ENCODE results near the gene RGS14. TPM values are rescaled to one million over a fixed set of nuclear protein-coding genes. Genes with fewer than 3 reads are reported as not detected.

Gene RGS14
- total and polyA plus RNA-seq, 2 donors (not counting 3 experiments of a cell fraction or from before 2014, with no cell fraction given) = 4.3 to 7.3 TPM

GRCh38 chr5:177421062-177421798 lies 63.5 kb downstream of the RGS14 start:
- Histone ChIP-seq H3K79me2 (ENCODE audit: control insufficient read depth, insufficient read depth, low read length) (no peaks in the 10 kb centered on the region), H3K4me3 (replicated peaks in 1 of 3; ENCODE audit: insufficient read depth in 1 of 3, low read depth in 1 of 3, low read length in 3 of 3) (no peak overlapping the region), H3K27me3 (ENCODE audit: control insufficient read depth in 2 of 2, insufficient read depth in 2 of 2, low read length in 2 of 2) (no peaks in the 10 kb centered on the region), H3K36me3 (ENCODE audit: control insufficient read depth in 2 of 2, extremely low read depth in 1 of 2, insufficient read depth in 2 of 2, low read length in 2 of 2) (no peaks in the 10 kb centered on the region), H3K9me3 (replicated peaks; ENCODE audit: control insufficient read depth, insufficient read depth, low read length) (no peaks in the 10 kb centered on the region), H2AFZ (ENCODE audit: low read depth, low read length) (no peak overlapping the region), H3K4me1 (ENCODE audit: control insufficient read depth, extremely low read depth, insufficient read depth, low read length) (peaks cover 6% of the 10 kb centered on the region), H3K27ac (ENCODE audit: insufficient read depth, low read depth, low read length) (no peak overlapping the region), H4K20me1 (replicated peaks; ENCODE audit: control insufficient read depth, extremely low read depth, insufficient read depth, low read length) (no peaks in the 10 kb centered on the region), H3K9me1 (replicated peaks; ENCODE audit: control insufficient read depth, extremely low read depth, insufficient read depth, low read length) (no peaks in the 10 kb centered on the region), H3K4me2 (ENCODE audit: insufficient read depth, low read length) (no peak overlapping the region), H3K9ac (replicated peaks; ENCODE audit: extremely low read depth, insufficient read depth, low read length) (no peak overlapping the region)
- DNase-seq (ENCODE audit: low read depth, low spot score) (no peak), FAIRE-seq (no peak)
- POLR2A ChIA-PET = no interaction called here
- dilution Hi-C loops (cut with MboI; ENCODE audit: extremely low pct_ligation_motif_present, low sequenced_read_pairs) = no loop called here
- no TSS peak for BruUV-seq (replicated peaks)
- intact Hi-C loops (cut with micrococcal nuclease) = no loop called here
- CTCF ChIA-PET = interaction anchor here (0.9 kb wide), 1 partner anchor 12 kb away, joined by 3 read pairs; the partner anchor contains the start of gene F12
- no peak for TF ChIP-seq JUN (IDR thresholded peaks at IDR 0.05; ENCODE audit: borderline replicate concordance, insufficient read depth, insufficient read length, low read depth)
- no peak for TF ChIP-seq MYC (IDR thresholded peaks at IDR 0.05; ENCODE audit: low read depth, low read length)
- TF ChIP-seq, protein P1, sequence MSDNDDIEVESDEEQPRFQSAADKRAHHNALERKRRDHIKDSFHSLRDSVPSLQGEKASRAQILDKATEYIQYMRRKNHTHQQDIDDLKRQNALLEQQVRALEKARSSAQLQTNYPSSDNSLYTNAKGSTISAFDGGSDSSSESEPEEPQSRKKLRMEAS (IDR thresholded peaks at IDR 0.05; ENCODE audit: insufficient read depth, insufficient read length) = no peak
- no peak for TF ChIP-seq POLR2AphosphoS5 (IDR thresholded peaks at IDR 0.05; ENCODE audit: insufficient read depth, low read depth, low read length)
- no peak for TF ChIP-seq CTCF (IDR thresholded peaks at IDR 0.05; ENCODE audit: extremely low read depth in 1 of 2, insufficient read depth in 1 of 2, low read depth in 1 of 2, low read length in 2 of 2)
- TF ChIP-seq GATA2 (IDR thresholded peaks at IDR 0.05; ENCODE audit: insufficient read depth, insufficient read length, low read depth, low read length) = no peak
- TF ChIP-seq FOS (IDR thresholded peaks at IDR 0.05; ENCODE audit: borderline replicate concordance, insufficient read depth, low read length) = no peak
- no peak for TF ChIP-seq POLR2A (IDR thresholded peaks at IDR 0.05; ENCODE audit: low read depth, low read length)
- no peak for TF ChIP-seq EZH2 (IDR thresholded peaks at IDR 0.05; ENCODE audit: borderline replicate concordance, low read depth, low read length, severe bottlenecking)

Other genes starting within 250 kb of the RGS14 start
- gene NSD1, start 224.2 kb upstream of the RGS14 start, total RNA-seq = 76.1 and 90.4 TPM in 2 replicates
- 12.4 and 14.4 TPM in 2 replicates for gene NSD1, start 224.2 kb upstream of the RGS14 start, polyA plus RNA-seq
- gene RAB24, start 54.2 kb upstream of the RGS14 start, total RNA-seq = 20.6 and 20.7 TPM in 2 replicates
- 43.6 and 44.0 TPM in 2 replicates for gene RAB24, start 54.2 kb upstream of the RGS14 start, polyA plus RNA-seq
- 201 and 203 TPM in 2 replicates for gene PRELID1, start 54.1 kb upstream of the RGS14 start, total RNA-seq
- gene PRELID1, start 54.1 kb upstream of the RGS14 start, polyA plus RNA-seq = 293 and 356 TPM in 2 replicates
- gene MXD3, start 46.0 kb upstream of the RGS14 start, total RNA-seq = 30.5 and 44.2 TPM in 2 replicates
- 38.4 and 49.9 TPM in 2 replicates for gene MXD3, start 46.0 kb upstream of the RGS14 start, polyA plus RNA-seq
- 151 and 160 TPM in 2 replicates for gene LMAN2, start 6.3 kb upstream of the RGS14 start, total RNA-seq
- gene LMAN2, start 6.3 kb upstream of the RGS14 start, polyA plus RNA-seq = 370 and 475 TPM in 2 replicates
- not detected in 2 replicates for gene SLC34A1, start 26.5 kb downstream of the RGS14 start, total RNA-seq
- gene SLC34A1, start 26.5 kb downstream of the RGS14 start, polyA plus RNA-seq = not detected in 2 replicates
- not detected in 2 replicates for gene PFN3, start 42.7 kb downstream of the RGS14 start, total RNA-seq
- gene PFN3, start 42.7 kb downstream of the RGS14 start, polyA plus RNA-seq = not detected in 2 replicates
- gene F12, start 51.6 kb downstream of the RGS14 start, total RNA-seq = 1.00 and 1.4 TPM in 2 replicates
- 1.4 and 2.7 TPM in 2 replicates for gene F12, start 51.6 kb downstream of the RGS14 start, polyA plus RNA-seq
- gene GRK6, start 68.8 kb downstream of the RGS14 start, total RNA-seq = 36.4 and 37.0 TPM in 2 replicates
- 22.9 and 28.9 TPM in 2 replicates for gene GRK6, start 68.8 kb downstream of the RGS14 start, polyA plus RNA-seq
- 5.7 and 6.5 TPM in 2 replicates for gene PRR7, start 88.9 kb downstream of the RGS14 start, total RNA-seq
- gene PRR7, start 88.9 kb downstream of the RGS14 start, polyA plus RNA-seq = 6.6 and 10.5 TPM in 2 replicates
- 310 and 336 TPM in 2 replicates for gene DBN1, start 115.7 kb downstream of the RGS14 start, total RNA-seq
- gene DBN1, start 115.7 kb downstream of the RGS14 start, polyA plus RNA-seq = 198 and 267 TPM in 2 replicates
- gene PDLIM7, start 139.7 kb downstream of the RGS14 start, total RNA-seq = 318 and 371 TPM in 2 replicates
- gene PDLIM7, start 139.7 kb downstream of the RGS14 start, polyA plus RNA-seq = 314 and 418 TPM in 2 replicates
- gene DOK3, start 151.9 kb downstream of the RGS14 start, total RNA-seq = 5.3 and 8.1 TPM in 2 replicates
- gene DOK3, start 151.9 kb downstream of the RGS14 start, polyA plus RNA-seq = 4.8 and 5.1 TPM in 2 replicates
- 86.4 and 103 TPM in 2 replicates for gene DDX41, start 159.0 kb downstream of the RGS14 start, total RNA-seq
- gene DDX41, start 159.0 kb downstream of the RGS14 start, polyA plus RNA-seq = 118 and 127 TPM in 2 replicates
- 73.6 and 75.7 TPM in 2 replicates for gene FAM193B, start 196.6 kb downstream of the RGS14 start, total RNA-seq
- 57.9 and 60.8 TPM in 2 replicates for gene FAM193B, start 196.6 kb downstream of the RGS14 start, polyA plus RNA-seq
- gene TMED9, start 234.3 kb downstream of the RGS14 start, total RNA-seq = 286 and 291 TPM in 2 replicates
- gene TMED9, start 234.3 kb downstream of the RGS14 start, polyA plus RNA-seq = 314 and 331 TPM in 2 replicates
- 35.1 and 35.3 TPM in 2 replicates for gene B4GALT7, start 242.2 kb downstream of the RGS14 start, total RNA-seq
- gene B4GALT7, start 242.2 kb downstream of the RGS14 start, polyA plus RNA-seq = 78.9 and 101 TPM in 2 replicates